Thoracic aorta (tissue), 2 donors: ENCODE results near the gene TOP1. TPM values are rescaled to one million over a fixed set of nuclear protein-coding genes. Genes with fewer than 3 reads are reported as not detected.
"Not testable (repeated sequence)": the region's sequence is repeated elsewhere in the genome, so short reads cannot be mapped to it uniquely, and the experiment has no call there.

ENCODE experiments used
- ATAC-seq: fragments of 150-250 bp; one replicate; pipeline ENCODE4 v1.8.0; 2017; ENCODE audit warnings: low read depth; ENCODE audit not compliant: insufficient number of reproducible peaks, low FRiP score
- DNase-seq: peaks from one replicate; pipeline ENCODE4 v3.0.0-alpha.2; 2020; ENCODE audit warnings: low spot score
- H3K27ac ChIP-seq, 2 donors: fragments of 200-600 bp; sonication (generic); 1 replicate in 1 of 2; 2 replicates in 1 of 2; pipeline ENCODE4 v1.5.1; 2016; ENCODE audit warnings: mild to moderate bottlenecking in 2 of 2, moderate library complexity in 2 of 2
- H3K27me3 ChIP-seq: fragments of 200-600 bp; sonication (generic); replicated peaks from 2 replicates; pipeline ENCODE4 v1.6.0; 2016; ENCODE audit warnings: mild to moderate bottlenecking; ENCODE audit not compliant: insufficient read depth
- H3K36me3 ChIP-seq: fragments of 200-600 bp; sonication (generic); one replicate; pipeline ENCODE4 v1.5.1; 2016
- H3K4me1 ChIP-seq, 2 donors: fragments of 200-600 bp; sonication (generic); 1 replicate in 1 of 2; 2 replicates in 1 of 2; pipeline versions ENCODE4 v1.5.1 to v1.6.0; 2016; ENCODE audit warnings: low read depth in 2 of 2, mild to moderate bottlenecking in 1 of 2; ENCODE audit not compliant: control insufficient read depth in 1 of 2
- H3K4me3 ChIP-seq: fragments of 200-600 bp; sonication (generic); 2 replicates; pipeline ENCODE4 v1.5.1; 2016; ENCODE audit warnings: mild to moderate bottlenecking
- H3K9me3 ChIP-seq: fragments of 200-600 bp; sonication (generic); 2 replicates; pipeline ENCODE4 v1.5.1; 2016
- CTCF ChIP-seq: fragments of 200-600 bp; sonication (generic); IDR thresholded peaks from one replicate; pipeline ENCODE4 v1.5.1; 2019; ENCODE audit warnings: antibody characterized with exemption
- total RNA-seq, 2 donors: library from RNA; depleted of rRNA; stranded (reverse); fragments of >200 nt; gene quantifications; one replicate each; pipeline versions ENCODE4 v1.1.0 to v1.2.3, GENCODE V29; 2016

Gene TOP1
- total RNA-seq, 2 donors from 2014 or later = 17.3 to 35.4 TPM

GRCh38 chr20:41123631-41124030 is 95.0 kb downstream of the TOP1 start:
- Histone ChIP-seq H3K27me3 (no peaks in the 10 kb centered on the region), H3K27ac (no peak overlapping the region), H3K36me3 (peaks cover 37% of the 10 kb centered on the region), H3K4me1 (no peaks in the 10 kb centered on the region), H3K4me3 (no peak overlapping the region), H3K9me3 (no peaks in the 10 kb centered on the region)
- no peak for DNase-seq
- TF ChIP-seq CTCF = no peak
- no peak for ATAC-seq

GRCh38 chr20:41124451-41125094 is 96.0 kb downstream of the TOP1 start:
- H3K4me1 ChIP-seq = no peaks in the 10 kb centered on the region
- no peak overlapping the region for H3K4me3 ChIP-seq
- ATAC-seq = no peak
- no peak for DNase-seq
- peaks cover 37% of the 10 kb centered on the region for H3K36me3 ChIP-seq
- no peaks in the 10 kb centered on the region for H3K9me3 ChIP-seq
- H3K27ac ChIP-seq = no peak overlapping the region
- TF ChIP-seq CTCF = no peak
- H3K27me3 ChIP-seq = no peaks in the 10 kb centered on the region

DNA sequence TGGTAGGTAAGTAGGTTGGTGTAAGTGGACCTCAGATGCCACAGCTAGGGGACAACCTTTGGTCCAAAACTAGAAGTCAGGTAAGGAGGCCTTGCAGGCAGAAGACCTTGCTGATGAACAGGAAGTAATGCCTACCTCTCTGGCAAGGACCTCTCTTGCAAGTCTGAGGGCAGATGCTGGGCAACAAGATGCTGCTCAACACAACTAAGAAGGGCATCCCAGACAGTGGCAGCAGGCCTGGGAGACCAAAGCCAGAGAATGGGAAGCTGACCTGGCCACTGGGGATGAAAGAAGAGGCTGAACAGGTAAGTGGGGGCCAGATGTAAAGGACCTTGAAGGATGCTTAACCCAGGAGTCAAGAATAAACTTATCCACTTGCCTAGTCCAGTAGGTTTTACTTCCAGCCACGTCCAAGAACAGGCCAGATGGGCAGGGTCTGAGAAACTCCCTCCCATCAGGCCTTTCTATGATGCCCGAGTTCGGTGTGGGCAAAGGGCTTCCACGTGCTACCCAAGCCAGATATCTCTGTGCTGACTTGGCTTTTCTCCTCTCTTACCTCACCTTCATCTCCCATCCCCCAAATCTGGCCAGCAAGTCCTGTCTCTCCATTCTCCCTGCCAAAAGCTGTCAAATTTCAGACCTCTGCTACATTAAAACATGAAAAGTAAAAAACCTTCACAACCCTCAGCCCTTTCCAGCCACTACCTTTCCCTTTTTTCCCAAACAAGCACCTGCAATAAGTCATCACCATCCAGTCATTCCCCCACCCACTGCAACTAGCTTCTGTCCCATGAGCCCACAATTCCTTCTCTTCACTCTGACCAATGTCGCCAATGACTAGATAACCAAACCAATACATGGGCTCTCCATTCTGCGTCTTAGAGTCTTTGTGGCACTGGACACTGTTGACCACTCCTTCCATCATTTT is 97.2 kb downstream of the TOP1 start:
- Histone ChIP-seq H3K27me3 (no peaks in the 10 kb centered on the region), H3K9me3 (no peaks in the 10 kb centered on the region), H3K36me3 (peaks cover 37% of the 10 kb centered on the region), H3K4me1 (no peaks in the 10 kb centered on the region), H3K27ac (no peak overlapping the region), H3K4me3 (no peak overlapping the region)
- TF ChIP-seq CTCF = no peak
- no peak for ATAC-seq
- DNase-seq = no peak

DNA sequence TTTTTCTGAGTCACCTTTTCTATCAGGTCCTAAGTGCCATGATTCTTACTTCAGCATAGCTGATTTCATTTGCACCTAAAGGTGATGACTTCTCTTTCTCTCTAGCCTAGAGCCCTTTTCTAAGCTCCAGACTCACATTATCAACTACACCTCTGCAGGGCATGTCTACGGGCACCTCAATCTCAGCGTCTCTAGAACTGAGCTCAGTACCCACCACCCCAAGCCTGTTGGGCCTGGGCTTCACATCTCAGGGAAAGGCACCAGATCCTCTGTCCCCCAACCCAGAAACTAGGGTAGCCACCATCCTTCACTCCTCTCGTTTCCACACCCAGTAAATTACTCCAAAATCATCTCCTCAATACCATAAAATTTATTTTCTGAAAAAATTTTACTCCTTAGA is 98.1 kb downstream of the TOP1 start:
- H3K36me3 ChIP-seq = peaks cover 28% of the 10 kb centered on the region
- H3K4me3 ChIP-seq = no peak overlapping the region
- H3K4me1 ChIP-seq = no peaks in the 10 kb centered on the region
- no peak for TF ChIP-seq CTCF
- H3K9me3 ChIP-seq = no peaks in the 10 kb centered on the region
- no peak for DNase-seq
- ATAC-seq = no peak
- no peak overlapping the region for H3K27ac ChIP-seq
- no peaks in the 10 kb centered on the region for H3K27me3 ChIP-seq

DNA sequence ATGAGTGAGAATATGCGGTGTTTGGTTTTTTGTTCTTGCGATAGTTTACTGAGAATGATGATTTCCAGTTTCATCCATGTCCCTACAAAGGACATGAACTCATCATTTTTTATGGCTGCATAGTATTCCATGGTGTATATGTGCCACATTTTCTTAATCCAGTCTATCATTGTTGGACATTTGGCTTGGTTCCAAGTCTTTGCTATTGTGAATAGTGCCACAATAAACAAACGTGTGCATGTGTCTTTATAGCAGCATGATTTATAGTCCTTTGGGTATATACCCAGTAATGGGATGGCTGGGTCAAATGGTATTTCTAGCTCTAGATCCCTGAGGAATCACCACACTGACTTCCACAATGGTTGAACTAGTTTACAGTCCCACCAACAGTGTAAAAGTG is 99.7 kb downstream of the TOP1 start:
- not testable (repeated sequence) for H3K9me3 ChIP-seq, DNase-seq, H3K4me1 ChIP-seq, ATAC-seq, H3K27me3 ChIP-seq, H3K4me3 ChIP-seq, H3K27ac ChIP-seq
- peaks cover 13% of the 10 kb centered on the region for H3K36me3 ChIP-seq
